Endothelial cell (in vitro differentiated cells): ENCODE data around the gene C13orf46. TPM values are rescaled to one million over a fixed set of nuclear protein-coding genes. Genes with fewer than 3 reads are reported as not detected.

ENCODE experiments used
- DNase-seq: peaks from one replicate; pipeline ENCODE4 v3.0.0; 2021; ENCODE audit warnings: low spot score
- H3K27ac Mint-ChIP-seq: one replicate; pipeline ENCODE4 v1.8.0; 2021; ENCODE audit warnings: mixed read lengths, inconsistent platforms; ENCODE audit not compliant: unreplicated experiment
- H3K27me3 Mint-ChIP-seq: one replicate; pipeline ENCODE4 v1.8.0; 2021; ENCODE audit warnings: mild to moderate bottlenecking, moderate library complexity, mixed read lengths, inconsistent platforms; ENCODE audit not compliant: unreplicated experiment
- H3K36me3 Mint-ChIP-seq: one replicate; pipeline ENCODE4 v1.8.0; 2021; ENCODE audit warnings: mild to moderate bottlenecking, low read depth, mixed read lengths, inconsistent platforms; ENCODE audit not compliant: unreplicated experiment
- H3K4me1 Mint-ChIP-seq: one replicate; pipeline ENCODE4 v1.8.0; 2021; ENCODE audit warnings: mild to moderate bottlenecking, mixed read lengths, inconsistent platforms; ENCODE audit not compliant: unreplicated experiment
- H3K4me3 Mint-ChIP-seq: one replicate; pipeline ENCODE4 v1.8.0; 2021; ENCODE audit warnings: mild to moderate bottlenecking, mixed read lengths, inconsistent platforms; ENCODE audit not compliant: unreplicated experiment
- H3K9me3 Mint-ChIP-seq: one replicate; pipeline ENCODE4 v1.8.0; 2021; ENCODE audit warnings: mixed read lengths, inconsistent platforms; ENCODE audit not compliant: unreplicated experiment
- total RNA-seq: library from RNA; stranded (reverse); fragmentation: NEBNext Ultra II Directional; extraction: Animal tissue kit (Norgen Biotek cat#: 25700); gene quantifications from one replicate; pipeline ENCODE4 v1.2.1, GENCODE V29; 2021; ENCODE audit not compliant: unreplicated experiment
- TF ChIP-seq, protein P1 (sequence below): fragments of 200-600 bp; sonication (generic); IDR thresholded peaks from one replicate; pipeline ENCODE4 v1.5.0; 2021; ENCODE audit warnings: antibody characterized with exemption; ENCODE audit not compliant: unreplicated experiment

C13orf46 gene
- total RNA-seq, 1 donor from 2014 or later, result 1.5 TPM

DNA sequence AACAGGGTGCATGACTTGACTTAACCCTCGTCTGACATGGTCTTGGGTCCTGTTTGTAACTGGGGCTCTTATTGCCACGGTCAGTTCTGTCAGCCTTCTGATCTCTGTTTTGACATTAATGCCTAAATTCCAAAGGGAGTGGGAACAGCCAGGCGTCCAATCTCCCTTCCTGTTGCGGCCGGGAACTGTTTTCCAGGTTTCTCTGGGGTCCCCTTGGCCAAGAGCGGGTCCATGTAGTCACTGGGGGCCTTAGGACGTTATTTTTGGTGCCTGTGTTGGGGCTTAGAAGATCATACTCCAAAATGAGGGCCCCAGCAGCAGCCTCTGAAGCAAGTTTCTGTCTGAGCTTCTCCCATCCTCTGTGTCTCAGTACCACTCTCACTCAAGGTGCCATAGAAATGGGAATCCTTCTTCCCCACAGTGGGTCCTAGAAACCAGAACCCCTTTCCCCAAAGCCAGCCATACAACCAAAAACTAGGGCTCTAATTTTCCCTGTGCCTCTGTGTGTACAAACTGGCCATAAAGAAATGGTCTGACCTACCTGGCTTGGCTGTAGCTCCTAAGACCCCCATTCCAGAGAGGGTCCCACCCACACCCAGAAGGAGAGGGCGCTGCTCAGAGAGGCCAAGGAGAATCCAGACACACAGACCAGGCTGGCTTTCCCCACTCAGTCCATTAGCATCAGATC is 50.4 kb downstream of the C13orf46 start:
- no peaks in the 10 kb centered on the region for H3K4me1 Mint-ChIP-seq
- no peak overlapping the region for H3K4me3 Mint-ChIP-seq
- peaks cover 5% of the 10 kb centered on the region for H3K27me3 Mint-ChIP-seq
- H3K36me3 Mint-ChIP-seq, result peaks cover 8% of the 10 kb centered on the region
- DNase-seq, result no peak
- no peaks in the 10 kb centered on the region for H3K9me3 Mint-ChIP-seq
- H3K27ac Mint-ChIP-seq, result no peak overlapping the region
- TF ChIP-seq, protein P1, sequence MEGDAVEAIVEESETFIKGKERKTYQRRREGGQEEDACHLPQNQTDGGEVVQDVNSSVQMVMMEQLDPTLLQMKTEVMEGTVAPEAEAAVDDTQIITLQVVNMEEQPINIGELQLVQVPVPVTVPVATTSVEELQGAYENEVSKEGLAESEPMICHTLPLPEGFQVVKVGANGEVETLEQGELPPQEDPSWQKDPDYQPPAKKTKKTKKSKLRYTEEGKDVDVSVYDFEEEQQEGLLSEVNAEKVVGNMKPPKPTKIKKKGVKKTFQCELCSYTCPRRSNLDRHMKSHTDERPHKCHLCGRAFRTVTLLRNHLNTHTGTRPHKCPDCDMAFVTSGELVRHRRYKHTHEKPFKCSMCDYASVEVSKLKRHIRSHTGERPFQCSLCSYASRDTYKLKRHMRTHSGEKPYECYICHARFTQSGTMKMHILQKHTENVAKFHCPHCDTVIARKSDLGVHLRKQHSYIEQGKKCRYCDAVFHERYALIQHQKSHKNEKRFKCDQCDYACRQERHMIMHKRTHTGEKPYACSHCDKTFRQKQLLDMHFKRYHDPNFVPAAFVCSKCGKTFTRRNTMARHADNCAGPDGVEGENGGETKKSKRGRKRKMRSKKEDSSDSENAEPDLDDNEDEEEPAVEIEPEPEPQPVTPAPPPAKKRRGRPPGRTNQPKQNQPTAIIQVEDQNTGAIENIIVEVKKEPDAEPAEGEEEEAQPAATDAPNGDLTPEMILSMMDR, result no peak

DNA sequence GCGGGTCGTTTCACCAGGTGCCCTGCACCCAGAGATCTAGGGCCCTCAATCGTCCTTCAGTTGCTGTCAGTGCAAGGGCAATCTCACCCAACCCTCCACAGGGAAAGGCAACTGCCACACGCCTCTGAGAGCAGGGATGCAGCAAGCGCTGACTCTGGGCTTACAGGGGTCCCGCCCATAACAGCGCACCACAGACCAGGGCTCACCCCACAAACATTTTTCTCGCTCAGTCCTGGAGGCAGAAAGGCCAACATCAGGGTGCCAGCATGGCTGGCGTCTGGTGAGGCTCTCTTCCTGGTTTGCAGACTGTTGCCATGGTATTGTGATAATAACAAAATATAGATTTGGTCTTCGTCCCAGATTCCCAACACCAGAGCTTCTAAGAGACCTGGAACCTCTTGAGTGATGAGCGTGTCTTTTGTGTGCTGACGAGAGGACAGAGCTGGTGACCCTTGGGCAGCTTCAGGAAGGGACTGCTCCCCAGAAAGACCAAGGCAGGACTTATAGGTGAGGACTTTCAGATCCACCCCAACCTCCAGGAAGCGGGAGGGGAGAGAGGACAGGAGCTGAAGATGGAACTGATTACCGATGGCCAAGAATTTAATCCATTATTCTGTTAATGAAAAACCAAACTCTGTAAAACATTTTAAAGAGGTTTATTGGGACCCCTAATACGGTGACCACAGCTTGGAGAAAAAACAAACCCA is 51.3 kb downstream of the C13orf46 start:
- peaks cover 8% of the 10 kb centered on the region for H3K36me3 Mint-ChIP-seq
- no peak overlapping the region for H3K27ac Mint-ChIP-seq
- H3K27me3 Mint-ChIP-seq, result peaks cover 5% of the 10 kb centered on the region
- no peaks in the 10 kb centered on the region for H3K4me1 Mint-ChIP-seq
- H3K9me3 Mint-ChIP-seq, result no peaks in the 10 kb centered on the region
- no peak overlapping the region for H3K4me3 Mint-ChIP-seq
- no peak for DNase-seq
- TF ChIP-seq, protein P1, result no peak

DNA sequence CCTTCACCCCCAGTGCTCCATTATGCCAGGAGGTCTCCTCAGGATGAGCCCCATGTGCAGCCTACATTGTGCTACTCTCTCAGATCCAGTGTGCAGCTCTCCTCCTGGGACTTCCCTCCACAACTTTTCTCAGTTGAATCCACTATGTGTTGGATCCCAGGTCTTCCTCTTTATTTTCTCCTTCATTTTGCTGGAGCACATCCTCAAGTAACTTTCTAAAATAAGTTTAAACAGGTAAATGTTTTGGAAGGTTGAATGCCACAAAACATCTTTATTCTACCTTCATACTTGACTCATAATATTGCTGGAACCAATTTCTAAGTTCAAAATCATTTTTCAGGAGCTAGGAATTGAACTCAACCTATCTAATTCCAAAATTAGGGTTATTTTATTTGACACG is 52.1 kb downstream of the C13orf46 start:
- TF ChIP-seq, protein P1, result no peak
- H3K27me3 Mint-ChIP-seq, result peaks cover 5% of the 10 kb centered on the region
- peaks cover 8% of the 10 kb centered on the region for H3K36me3 Mint-ChIP-seq
- no peak overlapping the region for H3K27ac Mint-ChIP-seq
- no peak for DNase-seq
- no peaks in the 10 kb centered on the region for H3K9me3 Mint-ChIP-seq
- H3K4me1 Mint-ChIP-seq, result no peaks in the 10 kb centered on the region
- no peak overlapping the region for H3K4me3 Mint-ChIP-seq

DNA sequence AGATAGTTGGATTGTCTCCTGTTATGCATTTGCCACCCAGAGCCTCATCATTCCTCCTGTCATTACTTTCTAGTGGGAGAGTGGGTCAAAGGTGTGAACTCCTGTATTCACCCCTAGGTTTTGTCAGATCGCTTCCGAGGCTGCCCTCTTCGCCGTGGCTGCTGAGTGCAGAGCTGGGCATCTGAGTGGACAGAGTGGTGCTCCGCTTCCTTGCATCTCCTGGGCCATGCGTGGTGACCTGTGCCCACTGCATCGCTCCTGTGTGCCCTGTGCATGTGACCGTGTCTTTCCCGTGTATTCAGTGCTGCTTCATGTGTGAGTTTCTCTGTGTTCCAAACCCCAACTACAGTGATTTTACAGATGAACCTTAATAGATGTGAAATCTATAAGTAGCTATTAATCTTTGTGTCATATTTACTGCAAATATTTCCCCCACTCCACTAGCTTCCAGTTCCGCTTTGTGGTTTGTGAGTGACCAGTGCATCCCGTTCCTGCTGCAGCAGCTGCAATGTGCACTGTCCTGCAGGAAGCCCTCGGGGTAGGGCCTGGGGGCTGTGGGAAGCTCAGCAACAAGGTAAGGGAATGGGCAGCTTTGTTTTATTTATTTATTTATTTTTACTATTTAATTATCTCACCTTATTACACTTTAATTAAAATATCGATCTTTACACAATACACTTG is 53.1 kb downstream of the C13orf46 start:
- Mint-ChIP-seq H3K9me3 (no peaks in the 10 kb centered on the region), H3K27me3 (peaks cover 10% of the 10 kb centered on the region), H3K36me3 (peaks cover 14% of the 10 kb centered on the region), H3K27ac (no peak overlapping the region), H3K4me3 (peak overlapping the region; percentile 63), H3K4me1 (no peaks in the 10 kb centered on the region)
- DNase-seq, result no peak
- TF ChIP-seq, protein P1, result no peak
